Sigmoid colon (tissue), 4 donors: ENCODE measurements around the gene ESYT1.

ENCODE experiments used
- CTCF ChIP-seq, 4 experiments: fragments of 450-650 bp in 3 of 4; fragments of 200-600 bp in 1 of 4; IDR thresholded peaks; one replicate each; pipeline ENCODE4 v1.5.1; 2016 to 2019; ENCODE audit warnings: antibody characterized with exemption in 4 of 4, mild to moderate bottlenecking in 3 of 4, moderate library complexity in 2 of 4
- POLR2A ChIP-seq, 2 donors: fragments of 450-650 bp; IDR thresholded peaks; one replicate each; pipeline ENCODE4 v1.6.1; 2016; ENCODE audit warnings: antibody characterized with exemption in 2 of 2, mild to moderate bottlenecking in 2 of 2, moderate library complexity in 2 of 2
- POLR2AphosphoS5 ChIP-seq, 4 donors: sonication (generic); formaldehyde crosslinking; IDR thresholded peaks; one replicate each; pipeline ENCODE4 v1.6.1; 2017; ENCODE audit warnings: antibody characterized with exemption in 4 of 4

- no peak for TF ChIP-seq CTCF (IDR thresholded peaks at IDR 0.05)
- no peak for TF ChIP-seq POLR2A (IDR thresholded peaks at IDR 0.05)
- no peak for TF ChIP-seq POLR2AphosphoS5 (IDR thresholded peaks at IDR 0.05)
Observed at GRCh38 chr12:56141946-56142784, 14.1 kb downstream of the ESYT1 start.
